HEK293T (cell line): Measurements from ENCODE around the gene SETBP1.

Experiments
- ARNT ChIP-seq: fragments of 450-650 bp; IDR thresholded peaks from 2 replicates; pipeline ENCODE4 v1.6.1; 2017; ENCODE audit warnings: mild to moderate bottlenecking
- BHLHE40 ChIP-seq: fragments of 450-650 bp; IDR thresholded peaks from 2 replicates; pipeline ENCODE4 v1.6.1; 2016; ENCODE audit warnings: mild to moderate bottlenecking, moderate library complexity, borderline replicate concordance
- CTBP1 ChIP-seq: fragments of 450-650 bp; IDR thresholded peaks from 2 replicates; pipeline ENCODE4 v1.6.1; 2016; ENCODE audit warnings: borderline replicate concordance
- ELF4 ChIP-seq: fragments of 450-650 bp; IDR thresholded peaks from 2 replicates; pipeline ENCODE4 v1.6.1; 2017; ENCODE audit warnings: antibody characterized with exemption
- FOXA1 ChIP-seq: fragments of 450-650 bp; IDR thresholded peaks from 2 replicates; pipeline ENCODE4 v1.6.1; 2016; ENCODE audit warnings: mild to moderate bottlenecking
- FOXK2 ChIP-seq: fragments of 450-650 bp; IDR thresholded peaks from 2 replicates; pipeline ENCODE4 v1.6.1; 2016; ENCODE audit warnings: mild to moderate bottlenecking
- FOXM1 ChIP-seq: fragments of 450-650 bp; IDR thresholded peaks from 2 replicates; pipeline ENCODE4 v1.6.1; 2017; ENCODE audit warnings: mild to moderate bottlenecking, borderline replicate concordance
- L3MBTL2 ChIP-seq: fragments of 450-650 bp; conservative IDR thresholded peaks from 2 replicates; pipeline ENCODE4 v1.6.1; 2016; ENCODE audit warnings: mild to moderate bottlenecking
- SP1 ChIP-seq: fragments of 450-650 bp; IDR thresholded peaks from 2 replicates; pipeline ENCODE4 v1.6.1; 2017
- SUZ12 ChIP-seq: fragments of 450-650 bp; IDR thresholded peaks from 2 replicates; pipeline ENCODE4 v1.6.1; 2016; ENCODE audit warnings: mild to moderate bottlenecking
- TARDBP ChIP-seq: fragments of 450-650 bp; IDR thresholded peaks from 2 replicates; pipeline ENCODE4 v1.6.1; 2016
- ZNF384 ChIP-seq: fragments of 450-650 bp; IDR thresholded peaks from 2 replicates; pipeline ENCODE4 v1.6.1; 2016
- TF ChIP-seq, protein P1 (sequence below): fragments of 450-650 bp; IDR thresholded peaks from 2 replicates; pipeline ENCODE4 v1.6.1; 2016

DNA sequence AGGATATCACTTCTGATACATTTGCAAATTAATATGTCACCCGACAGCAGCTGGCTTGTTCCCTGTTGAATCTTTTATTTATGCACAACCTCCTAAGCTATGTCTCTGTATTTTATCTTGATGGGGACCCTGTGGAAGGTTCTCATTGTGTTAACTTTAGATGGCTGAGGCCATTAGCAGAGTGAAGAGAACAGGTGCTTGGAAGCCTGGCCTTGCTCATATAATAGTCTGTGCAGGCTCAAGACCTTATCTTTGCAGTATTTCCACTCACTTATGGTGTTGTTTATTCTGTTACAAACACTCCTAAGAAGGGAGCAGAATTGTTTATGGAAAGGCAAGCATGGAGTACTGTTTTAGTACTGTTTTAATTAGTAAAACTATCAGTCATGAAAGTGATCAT, 107.6 kb downstream of the SETBP1 start:
- TF ChIP-seq TARDBP: no peak
- TF ChIP-seq FOXK2: no peak
- TF ChIP-seq FOXM1: no peak
- TF ChIP-seq SUZ12: no peak
- TF ChIP-seq ELF4: no peak
- no peak for TF ChIP-seq SP1
- no peak for TF ChIP-seq ZNF384
- TF ChIP-seq BHLHE40: no peak
- TF ChIP-seq, protein P1, sequence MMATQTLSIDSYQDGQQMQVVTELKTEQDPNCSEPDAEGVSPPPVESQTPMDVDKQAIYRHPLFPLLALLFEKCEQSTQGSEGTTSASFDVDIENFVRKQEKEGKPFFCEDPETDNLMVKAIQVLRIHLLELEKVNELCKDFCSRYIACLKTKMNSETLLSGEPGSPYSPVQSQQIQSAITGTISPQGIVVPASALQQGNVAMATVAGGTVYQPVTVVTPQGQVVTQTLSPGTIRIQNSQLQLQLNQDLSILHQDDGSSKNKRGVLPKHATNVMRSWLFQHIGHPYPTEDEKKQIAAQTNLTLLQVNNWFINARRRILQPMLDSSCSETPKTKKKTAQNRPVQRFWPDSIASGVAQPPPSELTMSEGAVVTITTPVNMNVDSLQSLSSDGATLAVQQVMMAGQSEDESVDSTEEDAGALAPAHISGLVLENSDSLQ: no peak
- no peak for TF ChIP-seq CTBP1
- TF ChIP-seq L3MBTL2: no peak
- no peak for TF ChIP-seq ARNT
- no peak for TF ChIP-seq FOXA1
